Caco-2 (cell line): Measurements from ENCODE around the gene CDR2. TPM values are rescaled to one million over a fixed set of nuclear protein-coding genes. Genes with fewer than 3 reads are reported as not detected.

ENCODE experiments used
- BruUV-seq: library from RNA; stranded (reverse); fragments of 400-500 nt; replicated peaks from 2 replicates; lab custom pipeline; 2021; lab: Mats Ljungman, UMichigan
- CTCF ChIA-PET: fragments of 300-600 bp; sonication (Branson Sonifier 250); formaldehyde crosslinking; loops from one replicate; lab custom pipeline; 2022; ENCODE audit warnings: antibody characterized with exemption; lab: Charles Lee
- POLR2A ChIA-PET: fragments of 300-600 bp; sonication (Branson Sonifier 250); formaldehyde crosslinking; loops from one replicate; lab custom pipeline; 2022; ENCODE audit warnings: antibody characterized with exemption; lab: Charles Lee
- DNase-seq, 2 experiments: peaks; one replicate each; pipeline versions ENCODE4 v3.0.0 to v3.0.0-alpha.2; 2020 to 2022
- H3K27me3 ChIP-seq: replicated peaks from 2 replicates; pipeline ENCODE4 v1.6.0; 2011; ENCODE audit warnings: low read length; ENCODE audit not compliant: control insufficient read depth, insufficient read depth
- H3K36me3 ChIP-seq: 2 replicates; pipeline ENCODE4 v1.5.1; 2011; ENCODE audit warnings: low read length; ENCODE audit not compliant: control insufficient read depth, insufficient read depth
- H3K4me1 ChIP-seq: fragments of 250-450 bp; sonication (Bioruptor Pico); 2 replicates; pipeline ENCODE4 v1.5.1; 2020; ENCODE audit warnings: mild to moderate bottlenecking
- H3K4me3 ChIP-seq: 2 replicates; pipeline ENCODE4 v1.5.1; 2011; ENCODE audit warnings: low read depth, mild to moderate bottlenecking, control low read depth, low read length
- H3K9me3 ChIP-seq: fragments of 250-450 bp; sonication (Bioruptor Pico); 2 replicates; pipeline ENCODE4 v1.5.1; 2020; ENCODE audit warnings: mild to moderate bottlenecking, moderate library complexity
- H3K27ac Mint-ChIP-seq: one replicate; pipeline ENCODE4 v1.8.0; 2022; ENCODE audit warnings: mixed read lengths; ENCODE audit not compliant: unreplicated experiment
- H3K27me3 Mint-ChIP-seq: one replicate; pipeline ENCODE4 v1.8.0; 2022; ENCODE audit warnings: mixed read lengths; ENCODE audit not compliant: insufficient read depth, unreplicated experiment
- H3K36me3 Mint-ChIP-seq: one replicate; pipeline ENCODE4 v1.8.0; 2022; ENCODE audit warnings: mild to moderate bottlenecking, mixed read lengths; ENCODE audit not compliant: insufficient read depth, unreplicated experiment
- H3K4me1 Mint-ChIP-seq: one replicate; pipeline ENCODE4 v1.8.0; 2022; ENCODE audit warnings: low read depth, mixed read lengths; ENCODE audit not compliant: unreplicated experiment
- H3K4me3 Mint-ChIP-seq: one replicate; pipeline ENCODE4 v1.8.0; 2022; ENCODE audit warnings: mild to moderate bottlenecking, moderate library complexity, mixed read lengths; ENCODE audit not compliant: unreplicated experiment
- H3K9me3 Mint-ChIP-seq: one replicate; pipeline ENCODE4 v1.8.0; 2022; ENCODE audit warnings: mixed read lengths; ENCODE audit not compliant: unreplicated experiment
- intact Hi-C: fragments of 100-400 bp; cut with micrococcal nuclease; formaldehyde crosslinking; loops from one replicate; pipeline ENCODE4 v1.10.0; 2022; ENCODE audit not compliant: unreplicated experiment
- total RNA-seq: library from RNA; stranded (reverse); gene quantifications from 2 replicates; pipeline ENCODE4 v1.2.3, GENCODE V29; 2022
- TF ChIP-seq, protein P1 (sequence below), 2 experiments: fragments of 200-600 bp in 1 of 2; IDR thresholded peaks; 1 replicate in 1 of 2; 2 replicates in 1 of 2; pipeline versions ENCODE4 v1.5.1 to v1.8.0; 2011 to 2022; ENCODE audit warnings: antibody characterized with exemption in 1 of 2, control low read depth in 1 of 2, inconsistent platforms in 1 of 2, low read depth in 1 of 2, low read length in 1 of 2, mild to moderate bottlenecking in 1 of 2, moderate library complexity in 1 of 2; ENCODE audit not compliant: insufficient read depth in 1 of 2, severe bottlenecking in 1 of 2, unreplicated experiment in 1 of 2

The CDR2 gene
- total RNA-seq, 1 experiment from 2014 or later = 24.3 TPM

DNA sequence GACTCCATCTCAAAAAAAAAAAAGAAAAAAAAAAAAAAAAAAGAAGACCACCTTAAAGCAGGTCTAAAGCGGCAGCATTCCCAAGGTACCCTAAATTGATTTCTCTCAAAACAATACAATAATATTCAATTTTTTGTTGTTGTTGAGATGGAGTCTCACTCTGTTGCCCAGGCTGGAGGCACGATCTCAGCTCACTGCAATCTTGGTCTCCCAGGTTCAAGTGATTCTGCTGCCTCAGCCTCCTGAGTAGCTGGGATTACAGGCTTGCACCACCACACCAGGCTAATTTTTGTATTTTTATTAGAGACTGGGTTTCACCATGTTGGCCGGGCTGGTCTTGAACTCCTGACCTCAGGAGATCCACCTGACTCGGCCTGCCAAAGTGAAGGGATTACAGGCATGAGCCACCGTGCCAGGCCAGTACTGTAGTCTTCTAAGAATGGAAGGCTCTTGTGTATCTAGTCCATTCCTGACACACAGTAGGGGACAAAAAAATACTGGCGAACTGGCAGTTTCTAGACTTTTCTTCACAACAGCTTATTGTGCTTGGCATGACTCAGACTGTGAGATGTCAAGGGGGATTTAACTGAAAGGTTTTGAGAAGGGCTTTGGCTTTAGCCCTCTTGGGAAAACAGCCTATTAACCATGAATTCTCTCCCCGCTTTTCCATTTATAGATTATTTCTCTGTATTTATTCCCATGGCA, 17.3 kb downstream of the CDR2 start:
- H3K27ac Mint-ChIP-seq = no peak overlapping the region
- H3K4me1 Mint-ChIP-seq = peaks cover 13% of the 10 kb centered on the region
- peaks cover 34% of the 10 kb centered on the region for H3K36me3 Mint-ChIP-seq
- Histone ChIP-seq H3K9me3 (no peaks in the 10 kb centered on the region), H3K36me3 (no peaks in the 10 kb centered on the region), H3K4me3 (no peak overlapping the region), H3K4me1 (peaks cover 50% of the 10 kb centered on the region), H3K27me3 (no peaks in the 10 kb centered on the region)
- no TSS peak for BruUV-seq
- ChIA-PET POLR2A (no interaction called here), CTCF (no interaction called here)
- no peaks in the 10 kb centered on the region for H3K9me3 Mint-ChIP-seq
- no peak overlapping the region for H3K4me3 Mint-ChIP-seq
- no peaks in the 10 kb centered on the region for H3K27me3 Mint-ChIP-seq
- TF ChIP-seq, protein P1, sequence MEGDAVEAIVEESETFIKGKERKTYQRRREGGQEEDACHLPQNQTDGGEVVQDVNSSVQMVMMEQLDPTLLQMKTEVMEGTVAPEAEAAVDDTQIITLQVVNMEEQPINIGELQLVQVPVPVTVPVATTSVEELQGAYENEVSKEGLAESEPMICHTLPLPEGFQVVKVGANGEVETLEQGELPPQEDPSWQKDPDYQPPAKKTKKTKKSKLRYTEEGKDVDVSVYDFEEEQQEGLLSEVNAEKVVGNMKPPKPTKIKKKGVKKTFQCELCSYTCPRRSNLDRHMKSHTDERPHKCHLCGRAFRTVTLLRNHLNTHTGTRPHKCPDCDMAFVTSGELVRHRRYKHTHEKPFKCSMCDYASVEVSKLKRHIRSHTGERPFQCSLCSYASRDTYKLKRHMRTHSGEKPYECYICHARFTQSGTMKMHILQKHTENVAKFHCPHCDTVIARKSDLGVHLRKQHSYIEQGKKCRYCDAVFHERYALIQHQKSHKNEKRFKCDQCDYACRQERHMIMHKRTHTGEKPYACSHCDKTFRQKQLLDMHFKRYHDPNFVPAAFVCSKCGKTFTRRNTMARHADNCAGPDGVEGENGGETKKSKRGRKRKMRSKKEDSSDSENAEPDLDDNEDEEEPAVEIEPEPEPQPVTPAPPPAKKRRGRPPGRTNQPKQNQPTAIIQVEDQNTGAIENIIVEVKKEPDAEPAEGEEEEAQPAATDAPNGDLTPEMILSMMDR (IDR thresholded peaks at IDR 0.05; ENCODE audit: insufficient read depth in 1 of 2, low read depth in 1 of 2, low read length in 1 of 2, severe bottlenecking in 1 of 2, unreplicated experiment in 1 of 2) = no peak
- no peak for DNase-seq
- intact Hi-C loops = no loop called here

DNA sequence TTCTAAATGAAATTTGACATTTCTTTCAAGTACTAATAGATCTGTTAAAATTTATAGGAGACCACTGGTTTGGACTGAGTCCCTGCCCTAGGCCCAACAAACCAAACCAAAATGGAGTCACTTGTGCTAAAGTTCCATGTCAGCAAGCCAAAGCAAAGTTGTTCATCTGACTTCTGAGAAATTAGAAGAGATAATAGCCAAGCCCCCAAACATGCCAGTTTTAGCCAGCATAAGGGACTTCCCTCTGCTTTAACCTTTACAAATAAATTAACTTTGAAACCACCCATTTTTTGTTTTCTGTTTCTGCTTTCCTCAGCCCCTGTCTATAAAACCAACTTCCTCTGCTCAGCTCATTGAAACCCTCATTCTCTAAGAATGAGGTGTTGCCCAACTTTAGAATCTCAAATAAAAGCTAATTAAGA, 18.9 kb downstream of the CDR2 start:
- H3K27me3 ChIP-seq = no peaks in the 10 kb centered on the region
- intact Hi-C loops = no loop called here
- ChIA-PET POLR2A (no interaction called here), CTCF (no interaction called here)
- no peak overlapping the region for H3K4me3 ChIP-seq
- no peaks in the 10 kb centered on the region for H3K9me3 ChIP-seq
- Mint-ChIP-seq H3K27ac (no peak overlapping the region), H3K27me3 (no peaks in the 10 kb centered on the region), H3K4me3 (no peak overlapping the region), H3K36me3 (peaks cover 38% of the 10 kb centered on the region), H3K4me1 (peaks cover 13% of the 10 kb centered on the region), H3K9me3 (no peaks in the 10 kb centered on the region)
- H3K36me3 ChIP-seq = no peaks in the 10 kb centered on the region
- no TSS peak for BruUV-seq
- TF ChIP-seq, protein P1 (IDR thresholded peaks at IDR 0.05; ENCODE audit: insufficient read depth in 1 of 2, low read depth in 1 of 2, low read length in 1 of 2, severe bottlenecking in 1 of 2, unreplicated experiment in 1 of 2) = no peak
- no peak for DNase-seq
- peaks cover 47% of the 10 kb centered on the region for H3K4me1 ChIP-seq

DNA sequence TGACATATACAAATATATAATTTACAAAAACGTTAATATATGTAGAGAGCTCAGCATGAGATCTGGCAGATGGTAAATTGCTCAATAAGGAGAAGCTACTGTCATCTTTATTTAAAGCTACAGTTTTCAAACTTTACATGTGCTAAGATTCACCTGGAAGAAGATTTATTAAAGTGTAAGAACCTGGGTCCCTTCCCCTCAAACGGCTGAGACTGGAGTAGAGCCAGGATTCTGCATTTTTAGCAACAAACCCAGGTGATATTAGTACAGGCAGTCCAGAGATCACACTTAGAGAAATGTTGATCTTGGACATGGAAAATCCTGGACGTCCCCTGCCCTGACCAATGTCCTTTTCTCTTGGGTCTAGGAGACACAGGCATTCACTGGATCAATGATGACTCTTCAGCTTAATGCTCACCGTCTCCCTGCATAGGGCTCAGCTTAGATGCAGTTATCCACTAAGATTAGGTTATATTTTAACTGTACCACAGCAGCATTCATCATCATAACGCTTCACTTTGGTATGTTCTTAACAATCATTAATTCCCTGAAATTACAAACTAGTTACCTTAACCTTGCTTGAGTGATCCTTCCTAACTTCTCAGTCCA, 20.4 kb downstream of the CDR2 start:
- TF ChIP-seq, protein P1 (IDR thresholded peaks at IDR 0.05; ENCODE audit: insufficient read depth in 1 of 2, low read depth in 1 of 2, low read length in 1 of 2, severe bottlenecking in 1 of 2, unreplicated experiment in 1 of 2) = no peak
- peaks cover 7% of the 10 kb centered on the region for H3K4me1 Mint-ChIP-seq
- Histone ChIP-seq H3K36me3 (peaks cover 3% of the 10 kb centered on the region; the same call in 1 of the 2 replicates), H3K27me3 (no peaks in the 10 kb centered on the region), H3K4me1 (peaks cover 47% of the 10 kb centered on the region), H3K4me3 (no peak overlapping the region), H3K9me3 (no peaks in the 10 kb centered on the region)
- peak overlapping the region; percentile 29 for H3K4me3 Mint-ChIP-seq
- POLR2A ChIA-PET = interaction anchor here (0.6 to 1.2 kb wide), 2 partner anchors 21 to 534 kb away, joined by 4 to 5 read pairs; no protein-coding TSS in a partner anchor
- intact Hi-C loops = loop anchor here (1.0 kb wide), 1 partner anchor 17 kb away; no protein-coding TSS in a partner anchor
- CTCF ChIA-PET = interaction anchor here (1.0 kb wide), 1 partner anchor 54 kb away, joined by 5 read pairs; no protein-coding TSS in a partner anchor
- peak in 1 of 2 experiments; percentile 52 for DNase-seq
- H3K27me3 Mint-ChIP-seq = no peaks in the 10 kb centered on the region
- peak overlapping the region; percentile 62 for H3K27ac Mint-ChIP-seq
- no TSS peak for BruUV-seq
- H3K36me3 Mint-ChIP-seq = peaks cover 39% of the 10 kb centered on the region
- H3K9me3 Mint-ChIP-seq = no peaks in the 10 kb centered on the region
